EL (cell line): ENCODE data around the gene PPP1R8.
"Not testable (repeated sequence)": the region's sequence is repeated elsewhere in the genome, so short reads cannot be mapped to it uniquely, and the experiment has no call there.

Experiments
- DNase-seq: peaks from one replicate; pipeline ENCODE4 v3.0.0-alpha.2; 2016

The PPP1R8 gene

GRCh38 chr1:27830621-27831440 is at the start of gene PPP1R8:
TSS of gene PPP1R8 (plus strand) at chr1:27830782. CDS start at chr1:27830836, 54 bp downstream.
- DNase-seq, result peak; percentile 97

GRCh38 chr1:27782950-27783349 is 47.6 kb upstream of the PPP1R8 start:
- no peak for DNase-seq

DNA sequence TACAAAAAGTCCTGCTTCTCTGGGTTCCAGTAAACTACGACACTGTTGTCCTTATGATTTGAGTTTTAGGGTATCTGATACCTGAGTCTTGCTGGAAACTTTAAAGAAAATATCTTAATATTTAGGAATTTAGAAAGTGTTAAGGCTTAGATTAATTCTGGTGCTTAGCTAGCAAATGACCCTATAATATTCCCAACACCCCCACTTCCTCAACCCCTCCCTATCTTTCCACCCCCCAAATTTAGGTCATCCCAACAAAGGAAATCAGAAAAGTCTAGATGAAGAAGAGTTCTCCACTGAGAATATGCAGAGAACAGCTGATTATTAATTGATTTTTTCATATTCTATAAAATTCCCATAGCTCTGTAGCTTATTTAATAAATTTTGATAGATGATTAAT is 45.9 kb upstream of the PPP1R8 start:
- DNase-seq, result no peak

- DNase-seq, result peak; percentile 43
Observed at GRCh38 chr1:27785781-27786455, 44.7 kb upstream of the PPP1R8 start.

- DNase-seq, result peak; percentile 14
Observed at GRCh38 chr1:27787895-27788294, 42.7 kb upstream of the PPP1R8 start.

- DNase-seq, result peak; percentile 23
Observed at GRCh38 chr1:27789540-27790041, 41.0 kb upstream of the PPP1R8 start.

GRCh38 chr1:27790270-27790669 is 40.3 kb upstream of the PPP1R8 start:
- not testable (repeated sequence) for DNase-seq

- DNase-seq, result no peak
Observed at GRCh38 chr1:27795601-27796000, 35.0 kb upstream of the PPP1R8 start.

DNA sequence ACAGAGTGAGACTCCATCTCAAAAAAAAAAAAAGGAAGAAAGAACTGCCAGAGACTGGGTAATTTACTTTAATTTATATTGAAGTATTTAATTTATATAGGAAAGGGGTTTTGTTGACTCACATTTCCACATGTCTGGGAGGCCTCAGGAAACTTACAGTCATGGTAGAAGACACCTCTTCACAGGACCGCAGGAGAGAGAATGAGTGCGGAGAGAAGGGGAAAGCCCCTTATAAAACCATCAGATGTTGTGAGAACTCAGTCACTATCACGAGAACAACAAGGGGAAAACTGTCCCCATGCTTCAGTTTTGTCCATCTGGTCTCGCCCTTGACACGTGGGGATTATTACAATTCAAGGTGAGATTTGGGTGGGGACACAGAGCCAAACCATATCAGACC is 25.8 kb upstream of the PPP1R8 start:
- no peak for DNase-seq

- no peak for DNase-seq
Observed at GRCh38 chr1:27806758-27807157, 23.8 kb upstream of the PPP1R8 start.

DNA sequence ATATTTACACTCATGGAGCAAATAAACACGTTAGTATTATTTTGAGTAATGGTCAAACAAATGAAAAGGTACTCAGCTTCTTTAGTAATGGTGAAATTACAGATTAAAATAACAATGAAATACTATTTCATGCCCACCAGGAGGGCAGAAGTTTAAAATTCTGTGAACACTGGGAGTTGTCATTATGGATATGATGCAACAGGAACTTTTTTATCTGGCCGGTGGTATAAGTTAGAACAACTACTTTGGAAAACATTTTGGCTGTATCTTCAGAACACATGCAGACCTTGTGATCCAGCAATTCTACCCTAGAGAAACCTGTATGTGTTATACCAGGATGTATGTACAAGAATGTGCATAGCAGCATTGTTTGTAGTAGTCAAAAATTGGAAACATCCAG is 23.2 kb upstream of the PPP1R8 start:
- no peak for DNase-seq

DNA sequence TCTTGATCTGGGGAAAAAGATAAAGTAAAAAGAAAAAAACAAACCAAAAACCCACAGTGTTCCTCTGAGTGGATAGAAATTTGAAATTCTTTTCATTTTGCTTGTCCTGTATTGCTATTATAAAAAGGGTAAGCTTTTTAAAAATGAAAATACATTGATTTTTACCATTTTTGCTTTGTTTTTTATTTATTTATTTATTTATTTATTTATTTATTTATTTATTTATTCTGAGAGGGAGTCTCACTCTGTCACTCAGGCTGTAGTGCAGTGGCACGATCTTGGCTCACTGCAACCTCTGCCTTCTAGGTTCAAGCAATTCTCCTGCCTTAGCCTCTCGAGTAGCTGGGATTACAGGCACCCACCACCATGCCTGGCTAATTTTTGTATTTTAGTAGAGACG is 22.5 kb upstream of the PPP1R8 start:
- not testable (repeated sequence) for DNase-seq

DNA sequence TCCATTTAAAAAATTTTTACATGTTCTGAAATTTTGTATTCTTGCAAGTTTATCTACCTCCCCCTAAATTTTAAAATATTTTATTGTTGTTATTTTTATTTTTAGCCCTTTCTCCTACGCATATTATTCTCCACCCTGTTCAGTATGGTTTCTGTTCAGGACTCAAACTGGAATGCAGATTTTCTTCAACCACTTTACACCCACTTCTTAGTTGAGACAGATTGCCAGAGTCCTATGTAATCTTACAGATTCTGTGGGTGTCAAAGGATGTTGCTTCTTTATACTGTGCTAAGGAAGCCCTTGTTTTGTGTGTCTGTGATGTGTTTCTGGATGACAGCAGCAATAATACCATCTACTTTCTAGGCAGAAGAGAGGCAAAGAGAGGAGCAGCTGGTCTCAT is 20.7 kb upstream of the PPP1R8 start:
- DNase-seq, result no peak

GRCh38 chr1:27811741-27812500 is 18.7 kb upstream of the PPP1R8 start:
- DNase-seq, result no peak

DNA sequence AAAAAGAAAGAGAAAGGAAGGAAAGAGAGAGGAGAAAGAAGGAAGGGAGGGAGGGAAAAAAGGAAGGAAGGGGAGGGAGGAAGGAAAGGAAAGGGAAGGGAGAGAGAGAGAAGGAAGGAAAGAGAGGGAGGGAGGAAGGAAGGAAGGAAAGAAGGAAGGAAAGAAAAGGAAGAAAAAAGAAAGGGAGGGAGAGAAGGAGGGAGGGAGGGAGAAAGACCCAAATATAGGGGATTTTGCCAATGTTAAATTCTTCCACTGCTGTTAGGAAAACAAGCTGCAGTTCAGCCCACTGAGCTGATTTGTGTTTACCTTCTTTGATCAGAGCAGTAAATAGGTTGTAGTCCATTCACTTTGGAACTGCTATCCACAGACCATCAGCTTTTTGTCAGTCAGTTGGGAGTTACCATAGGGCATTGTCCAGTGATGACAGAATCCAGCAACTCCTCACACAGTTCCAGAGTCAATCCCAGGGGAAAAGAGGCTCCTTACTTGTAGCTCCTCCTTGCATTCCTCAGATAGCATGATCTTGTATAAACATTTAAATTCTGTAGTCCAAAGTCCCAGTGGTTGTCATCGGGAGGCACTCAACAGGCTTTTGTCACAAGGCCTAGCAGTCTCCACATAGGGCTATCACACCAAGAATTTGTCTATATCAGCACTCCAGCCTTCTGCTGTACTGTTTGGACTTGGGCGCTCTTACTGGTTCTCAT is 13.5 kb upstream of the PPP1R8 start:
- DNase-seq, result peak; percentile 70

- DNase-seq, result no peak
Observed at GRCh38 chr1:27821761-27822315, 8.7 kb upstream of the PPP1R8 start.

GRCh38 chr1:27823784-27824183 is 6.8 kb upstream of the PPP1R8 start:
- DNase-seq, result no peak

GRCh38 chr1:27824411-27824810 is 6.2 kb upstream of the PPP1R8 start:
- no peak for DNase-seq

DNA sequence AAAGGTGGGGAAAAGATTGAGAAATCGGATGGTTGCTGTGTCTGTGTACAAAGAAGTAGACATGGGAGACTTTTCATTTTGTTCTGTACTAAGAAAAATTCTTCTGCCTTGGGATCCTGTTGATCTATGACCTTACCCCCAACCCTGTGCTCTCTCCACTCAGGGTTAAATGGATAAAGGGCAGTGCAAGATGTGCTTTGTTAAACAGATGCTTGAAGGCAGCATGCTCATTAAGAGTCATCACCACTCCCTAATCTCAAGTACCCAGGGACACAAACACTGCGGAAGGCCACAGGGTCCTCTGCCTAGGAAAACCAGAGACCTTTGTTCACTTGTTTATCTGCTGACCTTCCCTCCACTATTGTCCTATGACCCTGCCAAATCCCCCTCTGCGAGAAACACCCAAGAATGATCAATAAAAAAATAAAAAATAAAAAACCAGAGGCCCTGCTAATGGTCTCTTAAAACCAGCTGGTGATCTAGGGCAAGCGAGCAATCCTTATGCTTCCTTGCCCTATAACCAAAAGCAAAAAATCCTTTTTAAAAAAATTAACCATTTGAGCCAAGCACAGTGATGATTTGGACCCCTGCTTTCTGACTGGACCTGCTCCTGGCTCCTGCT is 1.1 kb upstream of the PPP1R8 start:
- DNase-seq, result not testable (repeated sequence)

DNA sequence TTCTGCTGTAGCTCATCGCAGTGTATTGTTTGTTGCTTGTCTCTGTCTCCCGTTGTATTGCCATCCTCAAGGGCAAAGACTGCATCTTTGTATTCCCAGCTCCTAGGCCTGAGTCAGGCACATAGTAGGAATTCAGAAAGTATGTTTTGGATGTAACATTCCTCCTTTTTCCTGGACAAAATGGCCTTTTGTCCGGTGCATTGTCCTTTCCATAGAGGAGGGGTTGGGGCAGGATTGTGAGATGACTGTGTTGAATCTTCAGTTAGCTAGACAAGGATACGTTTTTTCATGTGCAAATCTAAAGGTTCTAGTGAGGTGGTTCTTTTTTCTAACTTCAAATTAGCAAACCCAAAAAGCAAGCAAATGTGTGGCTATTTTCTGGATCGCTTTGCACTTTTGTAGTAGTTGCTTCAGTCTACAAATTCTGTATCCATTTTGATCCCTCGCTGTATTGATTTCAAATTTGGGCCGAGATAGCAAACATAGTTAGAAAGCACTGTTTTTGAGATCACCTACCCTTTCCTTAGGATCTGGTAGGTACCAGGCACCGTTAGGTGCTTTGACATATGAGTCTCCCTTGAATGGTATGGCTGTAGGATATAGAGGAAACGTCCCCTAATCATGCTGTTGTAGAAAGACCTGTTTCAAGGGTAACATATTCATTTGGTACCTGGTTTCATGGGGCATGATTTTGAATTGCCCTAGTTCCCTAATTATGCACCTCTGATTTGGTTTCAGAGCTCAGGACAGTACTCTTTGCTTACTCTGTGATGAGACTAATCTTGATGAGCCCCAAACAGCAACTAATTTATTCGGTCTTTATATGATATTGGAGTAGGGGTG is 1.2 kb downstream of the PPP1R8 start:
- peak; percentile 26 for DNase-seq

- peak; percentile 55 for DNase-seq
Observed at GRCh38 chr1:27832762-27833161, 2.2 kb downstream of the PPP1R8 start.
